Activated CD4-positive, alpha-beta memory T cell treated with anti-CD3 and anti-CD28 coated beads for 36 hours (primary cell): ENCODE results near the gene PTER. TPM values are rescaled to one million over a fixed set of nuclear protein-coding genes. Genes with fewer than 3 reads are reported as not detected.

ENCODE experiments used
- CTCF ChIA-PET: fragments of 350-600 bp; sonication (Branson Sonifier 250); formaldehyde crosslinking; loops from one replicate; lab custom pipeline; 2021; ENCODE audit warnings: antibody characterized with exemption, inconsistent platforms; lab: Charles Lee
- POLR2A ChIA-PET: fragments of 350-600 bp; sonication (Branson Sonifier 250); formaldehyde crosslinking; loops from one replicate; lab custom pipeline; 2021; ENCODE audit warnings: antibody characterized with exemption; lab: Charles Lee
- DNase-seq: peaks from one replicate; pipeline ENCODE4 v3.0.0-alpha.2; 2020
- H3K27ac Mint-ChIP-seq: one replicate; pipeline ENCODE4 v1.8.0; 2021; ENCODE audit warnings: mixed read lengths
- H3K27me3 Mint-ChIP-seq: one replicate; pipeline ENCODE4 v1.8.0; 2021; ENCODE audit warnings: mixed read lengths
- H3K36me3 Mint-ChIP-seq: one replicate; pipeline ENCODE4 v1.8.0; 2021; ENCODE audit warnings: mixed read lengths
- H3K4me1 Mint-ChIP-seq: one replicate; pipeline ENCODE4 v1.8.0; 2021; ENCODE audit warnings: low read depth, mixed read lengths
- H3K4me3 Mint-ChIP-seq: one replicate; pipeline ENCODE4 v1.8.0; 2021; ENCODE audit warnings: mild to moderate bottlenecking, mixed read lengths
- H3K9me3 Mint-ChIP-seq: one replicate; pipeline ENCODE4 v1.8.0; 2021; ENCODE audit warnings: mixed read lengths
- intact Hi-C: fragments of 100-400 bp; cut with micrococcal nuclease; formaldehyde crosslinking; loops from one replicate; pipeline ENCODE4 v1.15.1; 2023
- total RNA-seq, 2 experiments: library from RNA; stranded (reverse); gene quantifications; one replicate each; pipeline ENCODE4 v1.2.3, GENCODE V29; 2021

PTER gene
- total RNA-seq, 2 experiments from 2014 or later, result 25.1 to 27.2 TPM

GRCh38 chr10:16519908-16520861 lies 83.4 kb downstream of the PTER start:
- Mint-ChIP-seq H3K4me1 (peaks cover 10% of the 10 kb centered on the region), H3K4me3 (peak overlapping the region; percentile 72), H3K27me3 (peaks cover 27% of the 10 kb centered on the region), H3K9me3 (no peaks in the 10 kb centered on the region), H3K27ac (no peak overlapping the region), H3K36me3 (peaks cover 4% of the 10 kb centered on the region)
- ChIA-PET POLR2A (no interaction called here), CTCF (interaction anchor here (1.2 kb wide), 1 partner anchor 83 kb away, joined by 3 read pairs; the partner anchor contains the start of gene PTER)
- intact Hi-C loops, result loop anchor here (10.0 kb wide), 1 partner anchor 255 kb away; no protein-coding TSS in a partner anchor
- peak; percentile 34 for DNase-seq

GRCh38 chr10:16520900-16521299 lies 84.1 kb downstream of the PTER start:
- no peak overlapping the region for H3K27ac Mint-ChIP-seq
- DNase-seq, result peak; percentile 62
- H3K4me1 Mint-ChIP-seq, result peaks cover 10% of the 10 kb centered on the region
- ChIA-PET POLR2A (no interaction called here), CTCF (no interaction called here)
- peak overlapping the region; percentile 52 for H3K4me3 Mint-ChIP-seq
- intact Hi-C loops, result loop anchor here (1.0 to 10.0 kb wide), 2 partner anchors 84 to 254 kb away; partner anchors contain the start of gene PTER
- no peaks in the 10 kb centered on the region for H3K9me3 Mint-ChIP-seq
- peaks cover 4% of the 10 kb centered on the region for H3K36me3 Mint-ChIP-seq
- H3K27me3 Mint-ChIP-seq, result peaks cover 27% of the 10 kb centered on the region

GRCh38 chr10:16521311-16522016 lies 84.7 kb downstream of the PTER start, which contains the start of gene C1QL3:
Gene C1QL3, minus strand, starts transcription at chr10:16521879. Its CDS starts 814 bp downstream, at chr10:16521065.
- intact Hi-C loops, result loop anchor here (1.0 to 10.0 kb wide), 2 partner anchors 84 to 253 kb away; partner anchors contain the start of gene PTER
- peak; percentile 57 for DNase-seq
- Mint-ChIP-seq H3K4me3 (peak within 1 kb of the TSS; percentile 72), H3K27me3 (peaks cover 28% of the 10 kb centered on the region), H3K36me3 (peaks cover 4% of the 10 kb centered on the region), H3K27ac (no peak within 1 kb of the TSS), H3K9me3 (no peaks in the 10 kb centered on the region), H3K4me1 (peaks cover 10% of the 10 kb centered on the region)
- ChIA-PET POLR2A (no interaction called here), CTCF (interaction anchor here (0.9 kb wide), 1 partner anchor 108 kb away, joined by 3 read pairs; no protein-coding TSS in a partner anchor)

GRCh38 chr10:16527452-16527851 lies 90.6 kb downstream of the PTER start:
- intact Hi-C loops, result loop anchor here (10.0 kb wide), 1 partner anchor 247 kb away; no protein-coding TSS in a partner anchor
- Mint-ChIP-seq H3K36me3 (no peaks in the 10 kb centered on the region), H3K9me3 (no peaks in the 10 kb centered on the region), H3K4me3 (no peak overlapping the region), H3K27ac (no peak overlapping the region), H3K27me3 (peaks cover 15% of the 10 kb centered on the region), H3K4me1 (no peaks in the 10 kb centered on the region)
- DNase-seq, result no peak
- ChIA-PET POLR2A (no interaction called here), CTCF (interaction anchor here (1.5 kb wide), 1 partner anchor 25 kb away, joined by 3 read pairs; no protein-coding TSS in a partner anchor)

- no peak for DNase-seq
- H3K9me3 Mint-ChIP-seq, result no peaks in the 10 kb centered on the region
- H3K27ac Mint-ChIP-seq, result no peak overlapping the region
- no peaks in the 10 kb centered on the region for H3K4me1 Mint-ChIP-seq
- H3K4me3 Mint-ChIP-seq, result no peak overlapping the region
- POLR2A ChIA-PET, result no interaction called here
- H3K27me3 Mint-ChIP-seq, result peaks cover 8% of the 10 kb centered on the region
- intact Hi-C loops, result loop anchor here (10.0 kb wide), 1 partner anchor 245 kb away; no protein-coding TSS in a partner anchor
- H3K36me3 Mint-ChIP-seq, result no peaks in the 10 kb centered on the region
- CTCF ChIA-PET, result no interaction called here
Measured at GRCh38 chr10:16529853-16530252, 93.0 kb downstream of the PTER start.

- no peak for DNase-seq
- H3K4me3 Mint-ChIP-seq, result no peak overlapping the region
- POLR2A ChIA-PET, result no interaction called here
- H3K4me1 Mint-ChIP-seq, result no peaks in the 10 kb centered on the region
- intact Hi-C loops, result no loop called here
- no peak overlapping the region for H3K27ac Mint-ChIP-seq
- H3K36me3 Mint-ChIP-seq, result no peaks in the 10 kb centered on the region
- H3K27me3 Mint-ChIP-seq, result peaks cover 2% of the 10 kb centered on the region
- H3K9me3 Mint-ChIP-seq, result no peaks in the 10 kb centered on the region
- CTCF ChIA-PET, result no interaction called here
Measured at GRCh38 chr10:16536155-16536554, 99.3 kb downstream of the PTER start.

GRCh38 chr10:16544099-16544498 lies 107.3 kb downstream of the PTER start:
- POLR2A ChIA-PET, result no interaction called here
- intact Hi-C loops, result loop anchor here (10.0 kb wide), 1 partner anchor 639 kb away; no protein-coding TSS in a partner anchor
- CTCF ChIA-PET, result interaction anchor here (0.6 to 2.0 kb wide), 2 partner anchors 263 to 642 kb away, joined by 5 to 10 read pairs; no protein-coding TSS in a partner anchor
- Mint-ChIP-seq H3K4me1 (no peaks in the 10 kb centered on the region), H3K27ac (no peak overlapping the region), H3K4me3 (no peak overlapping the region), H3K27me3 (peaks cover 14% of the 10 kb centered on the region), H3K36me3 (no peaks in the 10 kb centered on the region), H3K9me3 (no peaks in the 10 kb centered on the region)
- DNase-seq, result no peak

- ChIA-PET CTCF (interaction anchor here (0.6 to 2.0 kb wide), 4 partner anchors 104 to 642 kb away, joined by 3 to 10 read pairs (median 4); no protein-coding TSS in a partner anchor), POLR2A (no interaction called here)
- no peaks in the 10 kb centered on the region for H3K4me1 Mint-ChIP-seq
- no peak overlapping the region for H3K27ac Mint-ChIP-seq
- H3K4me3 Mint-ChIP-seq, result no peak overlapping the region
- peaks cover 14% of the 10 kb centered on the region for H3K27me3 Mint-ChIP-seq
- no peak for DNase-seq
- intact Hi-C loops, result loop anchor here (10.0 kb wide), 1 partner anchor 640 kb away; no protein-coding TSS in a partner anchor
- H3K9me3 Mint-ChIP-seq, result no peaks in the 10 kb centered on the region
- no peaks in the 10 kb centered on the region for H3K36me3 Mint-ChIP-seq
Measured at GRCh38 chr10:16544591-16544990, 107.8 kb downstream of the PTER start.

GRCh38 chr10:16545116-16545736 lies 108.4 kb downstream of the PTER start:
- Mint-ChIP-seq H3K4me1 (no peaks in the 10 kb centered on the region), H3K4me3 (no peak overlapping the region), H3K27me3 (peaks cover 14% of the 10 kb centered on the region), H3K9me3 (no peaks in the 10 kb centered on the region), H3K36me3 (no peaks in the 10 kb centered on the region), H3K27ac (no peak overlapping the region)
- intact Hi-C loops, result loop anchor here (10.0 kb wide), 1 partner anchor 640 kb away; no protein-coding TSS in a partner anchor
- POLR2A ChIA-PET, result no interaction called here
- DNase-seq, result peak; percentile 10
- CTCF ChIA-PET, result interaction anchor here (0.7 to 2.0 kb wide), 5 partner anchors 37 to 643 kb away, joined by 3 to 10 read pairs (median 3); no protein-coding TSS in a partner anchor

- peaks cover 11% of the 10 kb centered on the region for H3K27me3 Mint-ChIP-seq
- no peaks in the 10 kb centered on the region for H3K4me1 Mint-ChIP-seq
- no peaks in the 10 kb centered on the region for H3K9me3 Mint-ChIP-seq
- H3K27ac Mint-ChIP-seq, result no peak overlapping the region
- no peak for DNase-seq
- H3K4me3 Mint-ChIP-seq, result no peak overlapping the region
- intact Hi-C loops, result loop anchor here (10.0 kb wide), 1 partner anchor 643 kb away; no protein-coding TSS in a partner anchor
- no peaks in the 10 kb centered on the region for H3K36me3 Mint-ChIP-seq
- CTCF ChIA-PET, result interaction anchor here (0.6 kb wide), 1 partner anchor 140 kb away, joined by 3 read pairs; no protein-coding TSS in a partner anchor
- POLR2A ChIA-PET, result no interaction called here
Measured at GRCh38 chr10:16547973-16548372, 111.2 kb downstream of the PTER start.

GRCh38 chr10:16559236-16559773 lies 122.5 kb downstream of the PTER start:
- Mint-ChIP-seq H3K4me1 (no peaks in the 10 kb centered on the region), H3K27ac (no peak overlapping the region), H3K9me3 (peaks cover 2% of the 10 kb centered on the region), H3K36me3 (no peaks in the 10 kb centered on the region), H3K4me3 (no peak overlapping the region), H3K27me3 (peaks cover 21% of the 10 kb centered on the region)
- ChIA-PET CTCF (no interaction called here), POLR2A (no interaction called here)
- DNase-seq, result no peak
- intact Hi-C loops, result no loop called here
